NCI-H146 (cell line): ENCODE results near the gene MCM9.

Source experiments
- DNase-seq: peaks from one replicate; lab custom pipeline; 2025; lab: John Stamatoyannopoulos, UW

MCM9 gene

GRCh38 chr6:118799826-118800225 is 135.1 kb downstream of the MCM9 start:
- no peak for DNase-seq

- DNase-seq: peak; percentile 19
These were observed 138.4 kb downstream of the MCM9 start for GRCh38 chr6:118796548-118796947.

GRCh38 chr6:118791499-118791898 is 143.5 kb downstream of the MCM9 start:
- no peak for DNase-seq

- DNase-seq: no peak
These were observed 145.0 kb downstream of the MCM9 start for GRCh38 chr6:118789954-118790353.

- no peak for DNase-seq
These were observed 145.5 kb downstream of the MCM9 start for GRCh38 chr6:118789419-118789818.

- no peak for DNase-seq
These were observed 146.3 kb downstream of the MCM9 start for GRCh38 chr6:118788702-118789101.

GRCh38 chr6:118787724-118788423 is 147.1 kb downstream of the MCM9 start:
- DNase-seq: no peak

- DNase-seq: no peak
These were observed 148.1 kb downstream of the MCM9 start for GRCh38 chr6:118786596-118787453.

GRCh38 chr6:118785601-118786000 is 149.4 kb downstream of the MCM9 start:
- no peak for DNase-seq

- peak; percentile 31 for DNase-seq
These were observed 150.3 kb downstream of the MCM9 start for GRCh38 chr6:118784641-118785164.

GRCh38 chr6:118783931-118784550 is 150.9 kb downstream of the MCM9 start:
- no peak for DNase-seq

- no peak for DNase-seq
These were observed 152.3 kb downstream of the MCM9 start for GRCh38 chr6:118782651-118783050.

GRCh38 chr6:118781897-118782296 is 153.1 kb downstream of the MCM9 start:
- DNase-seq: no peak

GRCh38 chr6:118780668-118781067 is 154.3 kb downstream of the MCM9 start:
- no peak for DNase-seq

GRCh38 chr6:118776607-118777549 is 158.1 kb downstream of the MCM9 start:
- DNase-seq: peak; percentile 54

- no peak for DNase-seq
These were observed 159.6 kb downstream of the MCM9 start for GRCh38 chr6:118775381-118775780.

GRCh38 chr6:118774581-118774980 is 160.4 kb downstream of the MCM9 start:
- no peak for DNase-seq

GRCh38 chr6:118772886-118773285 is 162.1 kb downstream of the MCM9 start:
- no peak for DNase-seq

- no peak for DNase-seq
These were observed 163.7 kb downstream of the MCM9 start for GRCh38 chr6:118771253-118771652.

- DNase-seq: no peak
These were observed 164.1 kb downstream of the MCM9 start for GRCh38 chr6:118770835-118771234.

- peak; percentile 53 for DNase-seq
These were observed 164.7 kb downstream of the MCM9 start for GRCh38 chr6:118770112-118770788.
